GM23248 (cell line): ENCODE results near the gene CNOT3.

Experiments used
- EZH2 ChIP-seq: fragments of 200-600 bp; sonication (generic); IDR thresholded peaks from 2 replicates; pipeline ENCODE4 v1.6.1; 2018; ENCODE audit warnings: antibody characterized with exemption, mild to moderate bottlenecking; ENCODE audit not compliant: insufficient read depth, poor library complexity, severe bottlenecking
- EZH2phosphoT487 ChIP-seq: fragments of 200-600 bp; sonication (generic); IDR thresholded peaks from 2 replicates; pipeline ENCODE4 v1.6.1; 2018; ENCODE audit warnings: antibody characterized with exemption, moderate library complexity, mild to moderate bottlenecking, low read depth; ENCODE audit not compliant: insufficient read depth

DNA sequence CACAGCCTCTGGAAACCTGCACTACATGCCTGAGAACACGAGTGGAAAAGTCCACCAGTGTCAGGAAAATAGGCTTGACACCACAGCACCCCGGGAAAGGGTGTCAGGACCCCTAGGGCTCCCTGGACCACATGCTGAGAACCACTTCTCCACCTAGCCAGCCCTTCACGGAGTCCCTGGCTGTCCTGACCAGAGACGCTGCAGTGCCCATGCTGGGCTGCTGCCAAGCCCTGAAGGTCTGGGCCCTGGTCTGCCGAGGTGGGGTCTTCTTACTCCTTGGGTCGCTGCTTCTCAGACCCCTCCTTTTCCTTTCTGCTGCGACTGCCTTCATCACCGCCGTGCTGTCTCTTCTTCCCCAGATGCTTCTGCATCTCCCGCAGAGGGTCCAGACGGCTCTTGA lies 18.9 kb downstream of the CNOT3 start:
- TF ChIP-seq EZH2phosphoT487 (no peak), EZH2 (no peak)
